ENCODE measurements around the gene BFSP1. TPM values are rescaled to one million over a fixed set of nuclear protein-coding genes. Genes with fewer than 3 reads are reported as not detected.

BFSP1 gene
- total RNA-seq, 1 donor from 2014 or later = 9.6 TPM

- Mint-ChIP-seq H3K36me3 (ENCODE audit: low read depth) (no peaks in the 10 kb centered on the region), H3K27me3 (ENCODE audit: low read depth) (no peaks in the 10 kb centered on the region), H3K27ac (ENCODE audit: unreplicated experiment) (peak overlapping the region; percentile 100), H3K4me1 (ENCODE audit: low read depth) (peaks cover 71% of the 10 kb centered on the region), H3K9me3 (ENCODE audit: low read depth) (no peaks in the 10 kb centered on the region), H3K4me3 (ENCODE audit: unreplicated experiment) (peak overlapping the region; percentile 71)
- TF ChIP-seq, protein P1, sequence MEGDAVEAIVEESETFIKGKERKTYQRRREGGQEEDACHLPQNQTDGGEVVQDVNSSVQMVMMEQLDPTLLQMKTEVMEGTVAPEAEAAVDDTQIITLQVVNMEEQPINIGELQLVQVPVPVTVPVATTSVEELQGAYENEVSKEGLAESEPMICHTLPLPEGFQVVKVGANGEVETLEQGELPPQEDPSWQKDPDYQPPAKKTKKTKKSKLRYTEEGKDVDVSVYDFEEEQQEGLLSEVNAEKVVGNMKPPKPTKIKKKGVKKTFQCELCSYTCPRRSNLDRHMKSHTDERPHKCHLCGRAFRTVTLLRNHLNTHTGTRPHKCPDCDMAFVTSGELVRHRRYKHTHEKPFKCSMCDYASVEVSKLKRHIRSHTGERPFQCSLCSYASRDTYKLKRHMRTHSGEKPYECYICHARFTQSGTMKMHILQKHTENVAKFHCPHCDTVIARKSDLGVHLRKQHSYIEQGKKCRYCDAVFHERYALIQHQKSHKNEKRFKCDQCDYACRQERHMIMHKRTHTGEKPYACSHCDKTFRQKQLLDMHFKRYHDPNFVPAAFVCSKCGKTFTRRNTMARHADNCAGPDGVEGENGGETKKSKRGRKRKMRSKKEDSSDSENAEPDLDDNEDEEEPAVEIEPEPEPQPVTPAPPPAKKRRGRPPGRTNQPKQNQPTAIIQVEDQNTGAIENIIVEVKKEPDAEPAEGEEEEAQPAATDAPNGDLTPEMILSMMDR (IDR thresholded peaks at IDR 0.05) = no peak
- DNase-seq (ENCODE audit: low spot score) = no peak
These were observed 25.9 kb upstream of the BFSP1 start for GRCh38 chr20:17556837-17557674.

DNA sequence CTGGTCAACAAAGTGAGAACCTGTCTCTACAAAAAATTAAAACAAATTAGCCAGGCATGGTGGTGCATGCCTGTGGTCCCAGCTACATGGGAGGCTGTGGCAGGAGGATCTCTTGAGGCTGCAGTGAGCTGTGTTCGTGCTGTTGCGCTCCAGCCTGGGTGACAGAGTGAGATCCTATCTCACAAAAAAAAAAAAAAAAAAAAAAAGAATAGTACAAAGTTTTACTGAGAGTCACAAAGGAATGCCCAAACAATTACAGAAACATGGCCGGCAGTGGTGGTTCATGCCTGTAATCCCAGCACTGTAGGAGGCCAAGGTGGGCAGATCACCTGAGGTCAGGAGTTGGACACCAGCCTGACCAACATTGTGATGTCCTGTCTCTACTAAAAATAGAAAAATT is 23.9 kb upstream of the BFSP1 start:
- no peaks in the 10 kb centered on the region for H3K36me3 Mint-ChIP-seq (ENCODE audit: low read depth)
- H3K9me3 Mint-ChIP-seq (ENCODE audit: low read depth) = no peaks in the 10 kb centered on the region
- H3K27ac Mint-ChIP-seq (ENCODE audit: unreplicated experiment) = no peak overlapping the region
- TF ChIP-seq, protein P1 (IDR thresholded peaks at IDR 0.05) = no peak
- no peak for DNase-seq (ENCODE audit: low spot score)
- no peak overlapping the region for H3K4me3 Mint-ChIP-seq (ENCODE audit: unreplicated experiment)
- peaks cover 53% of the 10 kb centered on the region for H3K4me1 Mint-ChIP-seq (ENCODE audit: low read depth)
- no peaks in the 10 kb centered on the region for H3K27me3 Mint-ChIP-seq (ENCODE audit: low read depth)

DNA sequence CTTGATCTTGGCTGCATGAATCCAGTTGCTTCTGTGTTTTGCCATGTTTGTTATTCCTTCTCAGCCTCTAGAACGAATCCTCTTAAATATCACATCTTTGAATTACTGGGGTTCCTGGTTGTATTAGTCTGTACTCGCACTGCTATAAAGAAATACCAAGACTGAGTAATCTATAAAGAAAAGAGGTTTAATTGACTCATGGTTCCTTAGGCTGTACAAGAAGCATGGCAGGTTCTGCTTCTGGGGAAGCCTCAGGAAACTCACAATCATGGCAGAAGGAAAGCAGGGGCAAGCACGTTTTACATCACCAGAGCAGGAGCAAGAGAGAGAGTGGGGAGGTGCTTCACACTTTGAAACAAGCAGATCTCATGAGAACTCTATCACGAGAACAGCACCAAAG is 18.0 kb upstream of the BFSP1 start:
- H3K36me3 Mint-ChIP-seq (ENCODE audit: low read depth) = no peaks in the 10 kb centered on the region
- H3K4me3 Mint-ChIP-seq (ENCODE audit: unreplicated experiment) = no peak overlapping the region
- no peaks in the 10 kb centered on the region for H3K27me3 Mint-ChIP-seq (ENCODE audit: low read depth)
- H3K27ac Mint-ChIP-seq (ENCODE audit: unreplicated experiment) = no peak overlapping the region
- H3K9me3 Mint-ChIP-seq (ENCODE audit: low read depth) = no peaks in the 10 kb centered on the region
- H3K4me1 Mint-ChIP-seq (ENCODE audit: low read depth) = peaks cover 27% of the 10 kb centered on the region
- no peak for DNase-seq (ENCODE audit: low spot score)
- TF ChIP-seq, protein P1 (IDR thresholded peaks at IDR 0.05) = no peak

DNA sequence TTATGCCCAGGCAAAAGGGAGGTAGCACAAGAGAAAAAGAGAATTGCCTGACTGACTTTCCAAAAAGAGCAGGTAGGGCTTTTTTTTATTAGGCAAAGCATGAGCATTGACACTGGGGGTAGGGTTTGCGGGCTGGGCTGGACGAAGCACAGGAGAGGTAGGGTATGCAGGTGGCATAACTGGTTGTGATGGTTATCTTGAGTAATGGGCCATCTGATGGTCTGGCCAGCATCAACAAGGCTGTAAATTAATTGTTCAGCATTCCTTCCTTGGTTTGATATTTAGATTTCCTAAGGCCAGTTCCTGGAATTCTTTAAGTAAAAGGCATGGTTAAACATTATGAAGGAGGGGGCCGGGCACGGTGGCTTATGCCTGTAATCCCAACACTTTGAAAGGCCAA is 13.9 kb upstream of the BFSP1 start:
- no peak overlapping the region for H3K4me3 Mint-ChIP-seq (ENCODE audit: unreplicated experiment)
- H3K36me3 Mint-ChIP-seq (ENCODE audit: low read depth) = no peaks in the 10 kb centered on the region
- DNase-seq (ENCODE audit: low spot score) = no peak
- H3K4me1 Mint-ChIP-seq (ENCODE audit: low read depth) = peaks cover 64% of the 10 kb centered on the region
- no peaks in the 10 kb centered on the region for H3K27me3 Mint-ChIP-seq (ENCODE audit: low read depth)
- TF ChIP-seq, protein P1 (IDR thresholded peaks at IDR 0.05) = no peak
- peak overlapping the region; percentile 78 for H3K27ac Mint-ChIP-seq (ENCODE audit: unreplicated experiment)
- H3K9me3 Mint-ChIP-seq (ENCODE audit: low read depth) = no peaks in the 10 kb centered on the region

GRCh38 chr20:17543531-17544131 is 12.5 kb upstream of the BFSP1 start:
- Mint-ChIP-seq H3K9me3 (ENCODE audit: low read depth) (no peaks in the 10 kb centered on the region), H3K4me3 (ENCODE audit: unreplicated experiment) (peak overlapping the region; percentile 31), H3K27me3 (ENCODE audit: low read depth) (no peaks in the 10 kb centered on the region), H3K27ac (ENCODE audit: unreplicated experiment) (peak overlapping the region; percentile 93), H3K36me3 (ENCODE audit: low read depth) (no peaks in the 10 kb centered on the region), H3K4me1 (ENCODE audit: low read depth) (peaks cover 71% of the 10 kb centered on the region)
- TF ChIP-seq, protein P1 (IDR thresholded peaks at IDR 0.05) = no peak
- DNase-seq (ENCODE audit: low spot score) = no peak
